ENCODE measurements around the gene IRF1. TPM values are rescaled to one million over a fixed set of nuclear protein-coding genes. Genes with fewer than 3 reads are reported as not detected.

IRF1 gene
- total RNA-seq, 2 experiments from 2014 or later, result 1,212 to 1,234 TPM

- Histone ChIP-seq H3K27me3 (ENCODE audit: control insufficient read depth in 1 of 2, insufficient read depth in 2 of 2, low read length in 2 of 2) (no peaks in the 10 kb centered on the region), H3K36me3 (ENCODE audit: insufficient read depth, low read length) (peaks cover 22% of the 10 kb centered on the region), H3K4me3 (ENCODE audit: low read length) (peak overlapping the region; percentile 17), H3K9me3 (ENCODE audit: control insufficient read depth in 1 of 2, insufficient read depth in 1 of 2, low read length in 2 of 2) (no peaks in the 10 kb centered on the region), H3K27ac (ENCODE audit: low read depth in 1 of 2, low read length in 2 of 2) (peak overlapping the region; percentile 88 to 89), H3K4me1 (ENCODE audit: insufficient read depth, low read length) (peaks cover 87% of the 10 kb centered on the region)
- Mint-ChIP-seq H3K9me3 (peaks cover 2% of the 10 kb centered on the region), H3K27me3 (no peaks in the 10 kb centered on the region), H3K27ac (peak overlapping the region; percentile 97), H3K4me3 (peak overlapping the region; percentile 57), H3K36me3 (ENCODE audit: low read depth) (peaks cover 58% of the 10 kb centered on the region), H3K4me1 (ENCODE audit: low read depth) (peaks cover 93% of the 10 kb centered on the region)
- intact Hi-C loops (cut with DNase I, micrococcal nuclease), result loop anchor here (1.0 to 5.0 kb wide), 6 partner anchors 10 to 44 kb away; no protein-coding TSS in a partner anchor
- no peak for TF ChIP-seq CTCF (IDR thresholded peaks at IDR 0.05)
- ATAC-seq (ENCODE audit: poor library complexity) (peak; percentile 73), DNase-seq (peak; percentile 56 to 91 (median 67))
- ChIA-PET CTCF (interaction anchor here (0.8 to 4.7 kb wide), 9 partner anchors 8 to 39 kb away, joined by 3 to 34 read pairs (median 4); partner anchors contain the start of gene IRF1), POLR2A (interaction anchor here (0.8 to 15.8 kb wide), 15 partner anchors 9 to 66 kb away, joined by 3 to 1045 read pairs (median 22); partner anchors contain the start of gene IRF1)
These were observed 34.1 kb downstream of the IRF1 start for GRCh38 chr5:132456296-132456986.

- Mint-ChIP-seq H3K27ac (peak overlapping the region; percentile 97), H3K4me3 (peak overlapping the region; percentile 57), H3K4me1 (ENCODE audit: low read depth) (peaks cover 85% of the 10 kb centered on the region), H3K36me3 (ENCODE audit: low read depth) (peaks cover 59% of the 10 kb centered on the region), H3K27me3 (no peaks in the 10 kb centered on the region), H3K9me3 (peaks cover 2% of the 10 kb centered on the region)
- peak overlapping the region; percentile 88 to 89 for H3K27ac ChIP-seq (ENCODE audit: low read depth in 1 of 2, low read length in 2 of 2)
- ATAC-seq (ENCODE audit: poor library complexity), result no peak
- peak overlapping the region; percentile 17 for H3K4me3 ChIP-seq (ENCODE audit: low read length)
- no peak for TF ChIP-seq CTCF (IDR thresholded peaks at IDR 0.05)
- H3K9me3 ChIP-seq (ENCODE audit: control insufficient read depth in 1 of 2, insufficient read depth in 1 of 2, low read length in 2 of 2), result no peaks in the 10 kb centered on the region
- intact Hi-C loops (cut with DNase I, micrococcal nuclease), result loop anchor here (1.0 to 5.0 kb wide), 7 partner anchors 11 to 43 kb away; no protein-coding TSS in a partner anchor
- H3K4me1 ChIP-seq (ENCODE audit: insufficient read depth, low read length), result peaks cover 84% of the 10 kb centered on the region
- H3K27me3 ChIP-seq (ENCODE audit: control insufficient read depth in 1 of 2, insufficient read depth in 2 of 2, low read length in 2 of 2), result no peaks in the 10 kb centered on the region
- DNase-seq, result peak in 1 of 14 experiments; percentile 29
- CTCF ChIA-PET, result interaction anchor here (0.6 to 4.7 kb wide), 8 partner anchors 8 to 47 kb away, joined by 3 to 34 read pairs (median 5); partner anchors contain the start of gene IRF1
- peaks cover 25% of the 10 kb centered on the region for H3K36me3 ChIP-seq (ENCODE audit: insufficient read depth, low read length)
- POLR2A ChIA-PET, result interaction anchor here (0.7 to 15.8 kb wide), 13 partner anchors 8 to 49 kb away, joined by 3 to 1045 read pairs (median 40); partner anchors contain the start of gene IRF1
These were observed 34.9 kb downstream of the IRF1 start for GRCh38 chr5:132455614-132456115.

GRCh38 chr5:132454361-132454760, 36.2 kb downstream of the IRF1 start:
- Mint-ChIP-seq H3K27me3 (no peaks in the 10 kb centered on the region), H3K27ac (peak overlapping the region; percentile 97), H3K4me3 (no peak overlapping the region), H3K4me1 (ENCODE audit: low read depth) (peaks cover 72% of the 10 kb centered on the region), H3K36me3 (ENCODE audit: low read depth) (peaks cover 61% of the 10 kb centered on the region), H3K9me3 (peaks cover 2% of the 10 kb centered on the region)
- Histone ChIP-seq H3K36me3 (ENCODE audit: insufficient read depth, low read length) (peaks cover 29% of the 10 kb centered on the region), H3K4me1 (ENCODE audit: insufficient read depth, low read length) (peaks cover 77% of the 10 kb centered on the region), H3K27me3 (ENCODE audit: control insufficient read depth in 1 of 2, insufficient read depth in 2 of 2, low read length in 2 of 2) (no peaks in the 10 kb centered on the region), H3K9me3 (ENCODE audit: control insufficient read depth in 1 of 2, insufficient read depth in 1 of 2, low read length in 2 of 2) (no peaks in the 10 kb centered on the region), H3K27ac (ENCODE audit: low read depth in 1 of 2, low read length in 2 of 2) (peak overlapping the region in 1 of 2 donors; percentile 88), H3K4me3 (ENCODE audit: low read length) (no peak overlapping the region)
- DNase-seq, result no peak
- TF ChIP-seq CTCF (IDR thresholded peaks at IDR 0.05), result no peak
- ChIA-PET POLR2A (interaction anchor here (1.0 to 15.8 kb wide), 6 partner anchors 12 to 44 kb away, joined by 3 to 1045 read pairs (median 112); partner anchors contain the start of gene IRF1), CTCF (interaction anchor here (1.5 to 3.0 kb wide), 3 partner anchors 12 to 36 kb away, joined by 5 to 11 read pairs (median 5); partner anchors contain the start of gene IRF1)
- intact Hi-C loops (cut with DNase I, micrococcal nuclease), result loop anchor here in 1 of 2 experiments (2.0 kb wide), 1 partner anchor 16 kb away; no protein-coding TSS in a partner anchor
- no peak for ATAC-seq (ENCODE audit: poor library complexity)

Measured in CD4-positive, alpha-beta T cell (primary cell).